HG03064 (cell line): ENCODE measurements around the gene TCF15.

Experiments
- ATAC-seq: cut with Tn5 transposase; IDR thresholded peaks from one replicate; pipeline ENCODE4 v1.9.1; 2021; ENCODE audit warnings: low read depth; ENCODE audit not compliant: unreplicated experiment

Gene TCF15

GRCh38 chr20:558117-558516 is 52.0 kb downstream of the TCF15 start:
- no peak for ATAC-seq

GRCh38 chr20:556984-557383 is 53.1 kb downstream of the TCF15 start:
- ATAC-seq: no peak

GRCh38 chr20:555976-556385 is 54.1 kb downstream of the TCF15 start:
- no peak for ATAC-seq
